Neural cell (in vitro differentiated cells): ENCODE measurements around the gene CDK6. TPM values are rescaled to one million over a fixed set of nuclear protein-coding genes. Genes with fewer than 3 reads are reported as not detected.

Experiments
- H2AFZ ChIP-seq: fragments of 200-600, 300-800 bp; sonication (generic), shearing (Covaris generic); 2 replicates; pipeline ENCODE4 v1.6.0; 2014; ENCODE audit warnings: low read depth, mild to moderate bottlenecking, antibody characterized with exemption, low read length, moderate library complexity
- H3F3A ChIP-seq: fragments of 200-600 bp; shearing (Covaris generic); 2 replicates; pipeline ENCODE4 v1.6.1; 2016; ENCODE audit warnings: mild to moderate bottlenecking, moderate library complexity, mixed read lengths, antibody characterized with exemption, low read length; ENCODE audit not compliant: insufficient read depth, poor library complexity, severe bottlenecking
- H3K27ac ChIP-seq: fragments of 200-600, 300-800 bp; sonication (generic), shearing (Covaris generic); 2 replicates; pipeline ENCODE4 v1.5.1; 2014; ENCODE audit warnings: mild to moderate bottlenecking, low read length, moderate library complexity
- H3K27me3 ChIP-seq: fragments of 300-800, 200-600 bp; sonication (generic), shearing (Covaris generic); 2 replicates; pipeline ENCODE4 v1.6.0; 2014; ENCODE audit warnings: mild to moderate bottlenecking, low read depth, low read length, moderate library complexity; ENCODE audit not compliant: insufficient read depth
- H3K36me3 ChIP-seq: fragments of 300-800, 200-600 bp; sonication (generic), shearing (Covaris generic); 2 replicates; pipeline ENCODE4 v1.5.1; 2014; ENCODE audit warnings: mild to moderate bottlenecking, antibody characterized with exemption, low read length, moderate library complexity; ENCODE audit not compliant: insufficient read depth
- H3K4me2 ChIP-seq: fragments of 300-800, 200-600 bp; sonication (generic), shearing (Covaris generic); 2 replicates; pipeline ENCODE4 v1.6.0; 2014; ENCODE audit warnings: mild to moderate bottlenecking, low read length
- H3K4me3 ChIP-seq: fragments of 300-800, 200-600 bp; sonication (generic), shearing (Covaris generic); 2 replicates; pipeline ENCODE4 v1.5.1; 2014; ENCODE audit warnings: mild to moderate bottlenecking, low read length, moderate library complexity
- H3K79me2 ChIP-seq: fragments of 200-600 bp; shearing (Covaris generic); replicated peaks from 2 replicates; pipeline ENCODE4 v1.6.0; 2014; ENCODE audit warnings: mild to moderate bottlenecking, low read length, moderate library complexity; ENCODE audit not compliant: insufficient read depth
- H3K9ac ChIP-seq: fragments of 300-800, 200-600 bp; sonication (generic), shearing (Covaris generic); 2 replicates; pipeline ENCODE4 v1.6.1; 2016; ENCODE audit warnings: mild to moderate bottlenecking, low read length, mixed read lengths
- H3K9me2 ChIP-seq: fragments of 200-600 bp; shearing (Covaris generic); 2 replicates; pipeline ENCODE4 v1.6.1; 2016; ENCODE audit warnings: mild to moderate bottlenecking, low read length, mixed read lengths; ENCODE audit not compliant: insufficient read depth
- H3K9me3 ChIP-seq: fragments of 200-600, 300-800 bp; sonication (generic), shearing (Covaris generic); 2 replicates; pipeline ENCODE4 v1.6.1; 2016; ENCODE audit warnings: mild to moderate bottlenecking, mixed run types, low read length, moderate library complexity, mixed read lengths
- H4K20me1 ChIP-seq: fragments of 200-600 bp; shearing (Covaris generic); 2 replicates; pipeline ENCODE4 v1.6.1; 2016; ENCODE audit warnings: mild to moderate bottlenecking, mixed run types; ENCODE audit not compliant: insufficient read depth
- EP300 ChIP-seq: fragments of 450-650 bp; conservative IDR thresholded peaks from 2 replicates; pipeline ENCODE4 v1.6.1; 2014; ENCODE audit warnings: antibody characterized with exemption, mild to moderate bottlenecking, moderate library complexity; ENCODE audit not compliant: poor library complexity, severe bottlenecking
- EZH2 ChIP-seq: fragments of 200-600, 300-800 bp; shearing (Covaris generic), sonication (generic); IDR thresholded peaks from 2 replicates; pipeline ENCODE4 v1.6.1; 2014; ENCODE audit warnings: antibody characterized with exemption, low read length, borderline replicate concordance, mild to moderate bottlenecking; ENCODE audit not compliant: insufficient read depth, poor library complexity, severe bottlenecking
- MXI1 ChIP-seq: fragments of 450-650 bp; conservative IDR thresholded peaks from 2 replicates; pipeline ENCODE4 v1.6.1; 2014; ENCODE audit warnings: antibody characterized with exemption, mild to moderate bottlenecking; ENCODE audit not compliant: poor library complexity, severe bottlenecking
- POLR2AphosphoS5 ChIP-seq: IDR thresholded peaks from 2 replicates; pipeline ENCODE4 v1.6.1; 2012
- RAD21 ChIP-seq: fragments of 450-650 bp; conservative IDR thresholded peaks from 2 replicates; pipeline ENCODE4 v1.6.1; 2014; ENCODE audit warnings: antibody characterized with exemption, mild to moderate bottlenecking, moderate library complexity
- SMC3 ChIP-seq: fragments of 450-650 bp; conservative IDR thresholded peaks from 2 replicates; pipeline ENCODE4 v1.6.1; 2014; ENCODE audit warnings: antibody characterized with exemption, mild to moderate bottlenecking, moderate library complexity; ENCODE audit not compliant: poor library complexity
- TAF1 ChIP-seq: IDR thresholded peaks from 2 replicates; pipeline ENCODE4 v1.6.1; 2012; ENCODE audit warnings: low read depth
- polyA plus RNA-seq: library from polyadenylated mRNA; depleted of rRNA; stranded (reverse); fragments of >200 nt; gene quantifications from 2 replicates; pipeline ENCODE4 v1.2.3, GENCODE V29; 2014
- TF ChIP-seq, protein P1 (sequence below): IDR thresholded peaks from 2 replicates; pipeline ENCODE4 v1.6.1; 2012; ENCODE audit warnings: borderline replicate concordance
- TF ChIP-seq, protein P2 (sequence below): fragments of 450-650 bp; IDR thresholded peaks from 2 replicates; pipeline ENCODE4 v1.5.1; 2014; ENCODE audit warnings: antibody characterized with exemption, mild to moderate bottlenecking, moderate library complexity; ENCODE audit not compliant: poor library complexity, severe bottlenecking

Gene CDK6
- polyA plus RNA-seq, 1 donor from 2014 or later = 4.1 TPM

DNA sequence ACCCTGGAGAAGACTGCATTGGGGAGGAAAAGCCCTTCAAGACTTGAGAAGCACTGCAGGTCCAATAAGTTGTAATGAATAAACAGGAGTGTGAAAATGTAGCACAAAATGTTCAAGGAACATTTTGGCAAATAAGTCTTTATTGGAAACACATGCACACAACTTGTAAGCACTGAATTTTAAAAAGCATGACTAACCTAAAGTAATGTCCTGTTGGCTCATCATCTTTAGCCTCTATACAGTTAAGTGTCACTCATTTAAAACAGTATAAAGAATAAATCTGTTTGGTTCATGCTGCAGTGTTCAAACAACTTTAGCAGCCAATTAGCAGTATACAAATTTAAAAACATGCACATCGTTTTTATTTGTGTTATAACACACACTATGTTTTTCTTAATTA, 108.6 kb downstream of the CDK6 start:
- no peak overlapping the region for H3K4me3 ChIP-seq
- no peaks in the 10 kb centered on the region for H3K9me2 ChIP-seq
- TF ChIP-seq, protein P1, sequence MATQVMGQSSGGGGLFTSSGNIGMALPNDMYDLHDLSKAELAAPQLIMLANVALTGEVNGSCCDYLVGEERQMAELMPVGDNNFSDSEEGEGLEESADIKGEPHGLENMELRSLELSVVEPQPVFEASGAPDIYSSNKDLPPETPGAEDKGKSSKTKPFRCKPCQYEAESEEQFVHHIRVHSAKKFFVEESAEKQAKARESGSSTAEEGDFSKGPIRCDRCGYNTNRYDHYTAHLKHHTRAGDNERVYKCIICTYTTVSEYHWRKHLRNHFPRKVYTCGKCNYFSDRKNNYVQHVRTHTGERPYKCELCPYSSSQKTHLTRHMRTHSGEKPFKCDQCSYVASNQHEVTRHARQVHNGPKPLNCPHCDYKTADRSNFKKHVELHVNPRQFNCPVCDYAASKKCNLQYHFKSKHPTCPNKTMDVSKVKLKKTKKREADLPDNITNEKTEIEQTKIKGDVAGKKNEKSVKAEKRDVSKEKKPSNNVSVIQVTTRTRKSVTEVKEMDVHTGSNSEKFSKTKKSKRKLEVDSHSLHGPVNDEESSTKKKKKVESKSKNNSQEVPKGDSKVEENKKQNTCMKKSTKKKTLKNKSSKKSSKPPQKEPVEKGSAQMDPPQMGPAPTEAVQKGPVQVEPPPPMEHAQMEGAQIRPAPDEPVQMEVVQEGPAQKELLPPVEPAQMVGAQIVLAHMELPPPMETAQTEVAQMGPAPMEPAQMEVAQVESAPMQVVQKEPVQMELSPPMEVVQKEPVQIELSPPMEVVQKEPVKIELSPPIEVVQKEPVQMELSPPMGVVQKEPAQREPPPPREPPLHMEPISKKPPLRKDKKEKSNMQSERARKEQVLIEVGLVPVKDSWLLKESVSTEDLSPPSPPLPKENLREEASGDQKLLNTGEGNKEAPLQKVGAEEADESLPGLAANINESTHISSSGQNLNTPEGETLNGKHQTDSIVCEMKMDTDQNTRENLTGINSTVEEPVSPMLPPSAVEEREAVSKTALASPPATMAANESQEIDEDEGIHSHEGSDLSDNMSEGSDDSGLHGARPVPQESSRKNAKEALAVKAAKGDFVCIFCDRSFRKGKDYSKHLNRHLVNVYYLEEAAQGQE = no peak
- no peak for TF ChIP-seq SMC3
- TF ChIP-seq TAF1 = no peak
- TF ChIP-seq, protein P2, sequence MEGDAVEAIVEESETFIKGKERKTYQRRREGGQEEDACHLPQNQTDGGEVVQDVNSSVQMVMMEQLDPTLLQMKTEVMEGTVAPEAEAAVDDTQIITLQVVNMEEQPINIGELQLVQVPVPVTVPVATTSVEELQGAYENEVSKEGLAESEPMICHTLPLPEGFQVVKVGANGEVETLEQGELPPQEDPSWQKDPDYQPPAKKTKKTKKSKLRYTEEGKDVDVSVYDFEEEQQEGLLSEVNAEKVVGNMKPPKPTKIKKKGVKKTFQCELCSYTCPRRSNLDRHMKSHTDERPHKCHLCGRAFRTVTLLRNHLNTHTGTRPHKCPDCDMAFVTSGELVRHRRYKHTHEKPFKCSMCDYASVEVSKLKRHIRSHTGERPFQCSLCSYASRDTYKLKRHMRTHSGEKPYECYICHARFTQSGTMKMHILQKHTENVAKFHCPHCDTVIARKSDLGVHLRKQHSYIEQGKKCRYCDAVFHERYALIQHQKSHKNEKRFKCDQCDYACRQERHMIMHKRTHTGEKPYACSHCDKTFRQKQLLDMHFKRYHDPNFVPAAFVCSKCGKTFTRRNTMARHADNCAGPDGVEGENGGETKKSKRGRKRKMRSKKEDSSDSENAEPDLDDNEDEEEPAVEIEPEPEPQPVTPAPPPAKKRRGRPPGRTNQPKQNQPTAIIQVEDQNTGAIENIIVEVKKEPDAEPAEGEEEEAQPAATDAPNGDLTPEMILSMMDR = no peak
- TF ChIP-seq POLR2AphosphoS5 = no peak
- no peaks in the 10 kb centered on the region for H3K27me3 ChIP-seq
- no peak overlapping the region for H2AFZ ChIP-seq
- H3F3A ChIP-seq = no peaks in the 10 kb centered on the region
- H3K4me2 ChIP-seq = no peak overlapping the region
- H3K9ac ChIP-seq = no peak overlapping the region
- no peaks in the 10 kb centered on the region for H3K79me2 ChIP-seq
- H3K27ac ChIP-seq = no peak overlapping the region
- H3K36me3 ChIP-seq = no peaks in the 10 kb centered on the region
- no peaks in the 10 kb centered on the region for H4K20me1 ChIP-seq
- H3K9me3 ChIP-seq = no peaks in the 10 kb centered on the region

DNA sequence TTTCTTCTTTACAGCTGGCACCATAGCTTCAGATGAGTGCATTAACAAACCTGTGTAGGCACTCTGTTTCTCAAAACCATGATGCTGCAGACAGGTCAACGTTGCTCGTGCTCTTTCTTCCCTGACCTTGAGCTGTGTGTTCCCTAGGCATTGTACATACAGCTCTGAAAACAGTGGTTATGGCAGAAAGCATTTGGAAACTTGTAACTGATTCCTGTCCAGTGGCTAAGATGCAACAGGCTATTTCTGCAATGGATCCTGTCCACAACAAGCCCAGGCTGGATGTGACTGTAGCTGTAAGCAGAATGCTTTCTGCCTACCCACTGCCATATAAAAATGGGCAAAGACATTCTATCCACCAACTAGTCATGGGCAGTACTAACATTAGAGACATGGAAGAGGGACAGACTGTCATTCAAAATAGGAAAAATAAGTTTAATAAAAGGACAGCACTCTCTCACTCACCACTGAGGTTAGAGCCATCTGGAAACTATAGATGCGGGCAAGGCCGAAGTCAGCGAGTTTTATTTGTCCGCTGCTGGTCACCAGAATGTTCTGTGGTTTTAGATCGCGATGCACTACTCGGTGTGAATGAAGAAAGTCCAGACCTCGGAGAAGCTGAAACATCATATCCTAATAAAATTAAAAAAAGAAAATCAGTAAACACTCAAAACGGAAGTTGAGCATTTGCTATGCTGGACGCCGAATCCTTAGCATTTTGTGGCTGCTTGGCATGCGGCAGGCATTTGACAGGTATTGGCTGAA, 111.0 kb downstream of the CDK6 start:
- H3K79me2 ChIP-seq = no peaks in the 10 kb centered on the region

More for the DNA sequence above, 111.0 kb downstream of the CDK6 start:
- Histone ChIP-seq H2AFZ (no peak overlapping the region), H3K9ac (no peak overlapping the region), H3K9me3 (no peaks in the 10 kb centered on the region), H3K27me3 (no peaks in the 10 kb centered on the region), H3K27ac (no peak overlapping the region), H4K20me1 (no peaks in the 10 kb centered on the region), H3K4me2 (no peak overlapping the region), H3K9me2 (no peaks in the 10 kb centered on the region), H3F3A (no peaks in the 10 kb centered on the region), H3K4me3 (no peak overlapping the region), H3K36me3 (no peaks in the 10 kb centered on the region)
- no peak for TF ChIP-seq RAD21
- TF ChIP-seq POLR2AphosphoS5 = no peak
- no peak for TF ChIP-seq TAF1
- TF ChIP-seq, protein P2 = no peak
- TF ChIP-seq EZH2 = no peak
- no peak for TF ChIP-seq MXI1
- TF ChIP-seq EP300 = no peak
- TF ChIP-seq SMC3 = no peak
- TF ChIP-seq, protein P1 = no peak
